Body of pancreas (tissue), 4 donors: ENCODE data around the gene PRPF31.

Experiments
- CTCF ChIP-seq, 7 experiments: fragments of 450-650 bp in 4 of 7; fragments of 200-600 bp in 3 of 7; sonication (generic) in 3 of 7; IDR thresholded peaks; one replicate each; pipeline ENCODE4 v1.5.1; 2016 to 2019; ENCODE audit warnings: antibody characterized with exemption in 7 of 7
- POLR2A ChIP-seq, 3 donors: fragments of 450-650 bp; IDR thresholded peaks; one replicate each; pipeline ENCODE4 v1.6.1; 2016; ENCODE audit warnings: antibody characterized with exemption in 3 of 3, mild to moderate bottlenecking in 2 of 3

GRCh38 chr19:54105796-54106195, 9.8 kb upstream of the PRPF31 start:
- TF ChIP-seq CTCF (IDR thresholded peaks at IDR 0.05) (no peak), POLR2A (IDR thresholded peaks at IDR 0.05) (no peak)
